ENCODE results near the gene CPOX. TPM values are rescaled to one million over a fixed set of nuclear protein-coding genes. Genes with fewer than 3 reads are reported as not detected.

CPOX gene
- total RNA-seq, 2 donors from 2014 or later: 14.0 to 40.8 TPM

GRCh38 chr3:98555025-98555379 lies 38.4 kb downstream of the CPOX start:
- TF ChIP-seq CTCF (IDR thresholded peaks at IDR 0.05): no peak
- H3K4me1 ChIP-seq (ENCODE audit: control insufficient read depth in 1 of 2, low read depth in 2 of 2): no peaks in the 10 kb centered on the region
- no peaks in the 10 kb centered on the region for H3K36me3 ChIP-seq
- DNase-seq (ENCODE audit: low spot score) (no peak), ATAC-seq (ENCODE audit: insufficient number of reproducible peaks, low FRiP score, low read depth) (no peak)
- H3K27ac ChIP-seq: no peak overlapping the region
- H3K9me3 ChIP-seq: no peaks in the 10 kb centered on the region
- H3K27me3 ChIP-seq (replicated peaks; ENCODE audit: insufficient read depth): no peaks in the 10 kb centered on the region
- H3K4me3 ChIP-seq: no peak overlapping the region

- Histone ChIP-seq H3K4me3 (no peak overlapping the region), H3K27ac (no peak overlapping the region), H3K36me3 (no peaks in the 10 kb centered on the region), H3K4me1 (ENCODE audit: control insufficient read depth in 1 of 2, low read depth in 2 of 2) (no peaks in the 10 kb centered on the region), H3K27me3 (replicated peaks; ENCODE audit: insufficient read depth) (no peaks in the 10 kb centered on the region), H3K9me3 (no peaks in the 10 kb centered on the region)
- no peak for TF ChIP-seq CTCF (IDR thresholded peaks at IDR 0.05)
- ATAC-seq (ENCODE audit: insufficient number of reproducible peaks, low FRiP score, low read depth): no peak
- no peak for DNase-seq (ENCODE audit: low spot score)
These were observed 38.8 kb downstream of the CPOX start for GRCh38 chr3:98554580-98554979.

- ATAC-seq (ENCODE audit: insufficient number of reproducible peaks, low FRiP score, low read depth): no peak
- Histone ChIP-seq H3K9me3 (no peaks in the 10 kb centered on the region), H3K4me1 (ENCODE audit: control insufficient read depth in 1 of 2, low read depth in 2 of 2) (no peaks in the 10 kb centered on the region), H3K27ac (no peak overlapping the region), H3K27me3 (replicated peaks; ENCODE audit: insufficient read depth) (no peaks in the 10 kb centered on the region), H3K36me3 (no peaks in the 10 kb centered on the region), H3K4me3 (no peak overlapping the region)
- DNase-seq (ENCODE audit: low spot score): no peak
- no peak for TF ChIP-seq CTCF (IDR thresholded peaks at IDR 0.05)
These were observed 39.7 kb downstream of the CPOX start for GRCh38 chr3:98553753-98554152.

- TF ChIP-seq CTCF (IDR thresholded peaks at IDR 0.05): no peak
- DNase-seq (ENCODE audit: low spot score) (no peak), ATAC-seq (ENCODE audit: insufficient number of reproducible peaks, low FRiP score, low read depth) (no peak)
- Histone ChIP-seq H3K27ac (no peak overlapping the region), H3K36me3 (no peaks in the 10 kb centered on the region), H3K9me3 (no peaks in the 10 kb centered on the region), H3K27me3 (replicated peaks; ENCODE audit: insufficient read depth) (no peaks in the 10 kb centered on the region), H3K4me3 (no peak overlapping the region), H3K4me1 (ENCODE audit: control insufficient read depth in 1 of 2, low read depth in 2 of 2) (no peaks in the 10 kb centered on the region)
These were observed 40.3 kb downstream of the CPOX start for GRCh38 chr3:98553021-98553563.

GRCh38 chr3:98552232-98553020 lies 41.0 kb downstream of the CPOX start:
- no peaks in the 10 kb centered on the region for H3K4me1 ChIP-seq (ENCODE audit: control insufficient read depth in 1 of 2, low read depth in 2 of 2)
- no peak overlapping the region for H3K4me3 ChIP-seq
- DNase-seq (ENCODE audit: low spot score) (no peak), ATAC-seq (ENCODE audit: insufficient number of reproducible peaks, low FRiP score, low read depth) (no peak)
- H3K9me3 ChIP-seq: no peaks in the 10 kb centered on the region
- H3K36me3 ChIP-seq: no peaks in the 10 kb centered on the region
- no peaks in the 10 kb centered on the region for H3K27me3 ChIP-seq (replicated peaks; ENCODE audit: insufficient read depth)
- no peak overlapping the region for H3K27ac ChIP-seq
- no peak for TF ChIP-seq CTCF (IDR thresholded peaks at IDR 0.05)
